GM18526 (cell line): ENCODE data around the gene SETD2.

Experiments used
- POLR2A ChIP-seq: IDR thresholded peaks from 3 replicates; pipeline ENCODE4 v1.6.1; 2011; ENCODE audit not compliant: insufficient read length; ENCODE audit errors: extremely low read depth

The SETD2 gene

GRCh38 chr3:47152578-47152977 is 11.3 kb downstream of the SETD2 start:
- TF ChIP-seq POLR2A: no peak

GRCh38 chr3:47151836-47152235 is 12.1 kb downstream of the SETD2 start:
- no peak for TF ChIP-seq POLR2A

GRCh38 chr3:47149339-47149933 is 14.5 kb downstream of the SETD2 start:
- TF ChIP-seq POLR2A: no peak

DNA sequence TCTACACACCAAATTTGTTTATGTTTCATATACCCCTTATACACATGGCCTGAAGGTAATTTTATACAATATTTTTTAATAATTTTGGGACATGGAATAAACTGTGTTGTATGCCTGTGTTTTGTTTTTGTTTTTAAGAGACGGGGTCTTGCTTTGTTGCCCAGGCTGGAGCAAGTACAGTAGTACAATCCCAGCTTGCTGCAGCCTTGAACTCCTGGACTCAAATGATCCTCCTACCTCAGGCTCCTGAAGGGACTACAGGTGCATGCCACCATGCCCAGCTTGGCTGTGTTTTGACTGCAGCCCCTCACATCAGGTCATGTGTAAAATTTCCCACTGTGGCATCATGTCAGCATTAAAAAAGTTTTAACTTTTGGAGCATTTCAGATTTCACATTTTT is 18.6 kb downstream of the SETD2 start:
- no peak for TF ChIP-seq POLR2A

- no peak for TF ChIP-seq POLR2A
Observed at GRCh38 chr3:47143068-47143467, 20.8 kb downstream of the SETD2 start.

GRCh38 chr3:47134311-47134710 is 29.6 kb downstream of the SETD2 start:
- no peak for TF ChIP-seq POLR2A

GRCh38 chr3:47133641-47134040 is 30.3 kb downstream of the SETD2 start:
- TF ChIP-seq POLR2A: no peak

DNA sequence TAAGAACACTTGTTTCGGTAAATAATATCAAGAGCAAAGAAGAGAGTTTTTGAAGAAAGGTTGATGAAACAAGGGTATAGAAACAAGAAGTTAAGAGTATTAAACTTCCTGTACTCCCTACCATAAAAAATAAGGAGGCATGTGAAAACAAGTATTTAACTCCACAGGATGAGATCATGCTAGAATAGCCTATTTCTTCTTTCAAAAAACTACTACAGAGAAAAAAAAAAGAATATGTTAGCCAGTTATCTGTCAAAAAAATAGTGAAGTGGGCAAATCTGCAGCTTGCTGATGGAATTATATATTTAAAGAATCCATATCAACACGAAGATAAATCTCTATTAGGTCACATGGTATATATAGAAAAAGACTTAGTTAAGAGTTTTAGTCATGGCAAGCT is 33.4 kb downstream of the SETD2 start:
- no peak for TF ChIP-seq POLR2A

- TF ChIP-seq POLR2A: no peak
Observed at GRCh38 chr3:47128137-47128536, 35.8 kb downstream of the SETD2 start.

GRCh38 chr3:47123857-47124256 is 40.1 kb downstream of the SETD2 start:
- no peak for TF ChIP-seq POLR2A

GRCh38 chr3:47121409-47121808 is 42.5 kb downstream of the SETD2 start:
- TF ChIP-seq POLR2A: no peak

DNA sequence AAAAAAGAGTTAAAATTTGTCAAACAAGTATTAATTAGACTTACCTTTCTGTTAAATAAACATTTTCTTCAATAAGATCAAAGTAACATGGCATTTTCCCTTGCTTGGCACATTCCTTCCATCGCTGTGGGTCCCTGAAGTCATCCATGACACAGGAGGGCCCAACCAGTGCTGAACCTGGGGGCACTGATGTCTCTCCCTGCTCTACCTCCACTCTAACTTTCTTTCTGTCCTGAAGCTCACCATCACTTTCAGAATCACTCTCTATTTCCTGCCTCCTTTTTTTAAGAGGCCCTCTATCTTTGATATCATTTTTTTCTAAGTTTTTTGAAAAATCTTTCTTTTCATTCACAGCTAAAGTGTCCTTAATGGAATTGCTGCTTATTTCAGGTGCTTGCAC is 43.8 kb downstream of the SETD2 start:
- TF ChIP-seq POLR2A: no peak

- TF ChIP-seq POLR2A: no peak
Observed at GRCh38 chr3:47117807-47118364, 46.0 kb downstream of the SETD2 start.

- no peak for TF ChIP-seq POLR2A
Observed at GRCh38 chr3:47113669-47114365, 50.1 kb downstream of the SETD2 start.

- no peak for TF ChIP-seq POLR2A
Observed at GRCh38 chr3:47112997-47113396, 50.9 kb downstream of the SETD2 start.

DNA sequence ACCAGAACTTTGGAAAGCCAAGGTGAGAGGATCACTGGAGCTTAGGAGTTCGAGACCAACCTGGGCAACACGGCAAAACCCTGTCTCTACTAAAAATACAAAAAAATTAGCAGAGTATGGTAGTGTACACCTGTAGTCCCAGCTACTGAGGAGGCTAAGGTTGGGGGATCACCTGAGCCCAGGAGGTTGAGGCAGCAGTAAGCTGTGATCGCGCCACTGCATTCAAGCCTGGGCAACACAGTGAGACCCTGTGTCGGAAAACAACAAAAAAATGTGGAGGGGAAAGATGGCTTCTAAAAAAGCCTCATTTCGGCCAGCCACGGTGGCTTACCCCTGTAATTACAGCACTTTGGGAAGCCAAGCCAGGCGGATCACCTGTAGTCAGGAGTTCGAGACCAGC is 54.5 kb downstream of the SETD2 start:
- TF ChIP-seq POLR2A: no peak

DNA sequence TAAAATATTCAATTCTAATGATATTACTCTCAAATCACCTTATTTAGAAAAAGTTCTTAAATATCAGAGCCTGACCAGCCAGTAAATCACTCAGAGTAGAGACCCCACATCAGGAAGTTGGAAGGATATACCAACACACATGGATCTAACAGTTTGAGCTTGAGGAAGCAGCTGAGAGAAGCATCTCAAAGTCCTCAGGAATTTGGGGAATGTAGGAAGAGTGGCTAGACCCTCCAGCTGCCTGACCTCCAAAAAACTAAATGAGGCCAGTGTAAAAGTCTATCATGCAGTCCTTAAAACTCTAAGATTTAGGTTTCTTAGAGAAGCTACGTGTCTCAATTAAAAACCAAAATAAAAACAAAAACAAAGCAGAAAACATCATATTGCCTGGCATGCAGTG is 55.4 kb downstream of the SETD2 start:
- TF ChIP-seq POLR2A: no peak
